Measurements from ENCODE around the gene LRRC4C. TPM values are rescaled to one million over a fixed set of nuclear protein-coding genes. Genes with fewer than 3 reads are reported as not detected.

Gene LRRC4C
- total RNA-seq, 1 donor from 2014 or later, result 2.7 TPM

GRCh38 chr11:41283191-41283930, 176.1 kb downstream of the LRRC4C start:
- Histone ChIP-seq H3K27me3 (no peaks in the 10 kb centered on the region), H3F3A (ENCODE audit: low read depth) (no peaks in the 10 kb centered on the region), H3K27ac (no peak overlapping the region), H3K4me3 (no peak overlapping the region), H3K4me2 (no peak overlapping the region), H3K9ac (no peak overlapping the region), H3K79me2 (ENCODE audit: low read depth) (no peaks in the 10 kb centered on the region), H3K36me3 (no peaks in the 10 kb centered on the region), H3K4me1 (peaks cover 25% of the 10 kb centered on the region), H3K9me3 (ENCODE audit: low read depth) (no peaks in the 10 kb centered on the region), H2AFZ (replicated peaks) (no peak overlapping the region), H4K20me1 (ENCODE audit: low read depth) (no peaks in the 10 kb centered on the region)
- Mint-ChIP-seq H3K27ac (peak overlapping the region; percentile 89), H3K4me3 (peak overlapping the region; percentile 22), H3K4me1 (peaks cover 46% of the 10 kb centered on the region), H3K27me3 (ENCODE audit: insufficient read depth, low read depth) (no peaks in the 10 kb centered on the region), H3K36me3 (no peaks in the 10 kb centered on the region), H3K9me3 (no peaks in the 10 kb centered on the region)
- DNase-seq (ENCODE audit: low spot score), result no peak
- no peak for TF ChIP-seq CTCF (IDR thresholded peaks at IDR 0.05)
- TF ChIP-seq EZH2 (IDR thresholded peaks at IDR 0.05), result no peak
- TF ChIP-seq EZH2phosphoT487 (IDR thresholded peaks at IDR 0.05), result no peak

GRCh38 chr11:41282395-41282794, 177.1 kb downstream of the LRRC4C start:
- Histone ChIP-seq H3K9me3 (ENCODE audit: low read depth) (no peaks in the 10 kb centered on the region), H3K27ac (no peak overlapping the region), H3K4me3 (no peak overlapping the region), H3F3A (ENCODE audit: low read depth) (no peaks in the 10 kb centered on the region), H3K4me1 (peaks cover 25% of the 10 kb centered on the region), H3K27me3 (no peaks in the 10 kb centered on the region), H2AFZ (replicated peaks) (peak overlapping the region; percentile 61), H3K4me2 (no peak overlapping the region), H3K9ac (no peak overlapping the region), H4K20me1 (ENCODE audit: low read depth) (no peaks in the 10 kb centered on the region), H3K36me3 (no peaks in the 10 kb centered on the region), H3K79me2 (ENCODE audit: low read depth) (no peaks in the 10 kb centered on the region)
- peak; percentile 2 for DNase-seq (ENCODE audit: low spot score)
- TF ChIP-seq CTCF (IDR thresholded peaks at IDR 0.05) (no peak), EZH2phosphoT487 (IDR thresholded peaks at IDR 0.05) (no peak), EZH2 (IDR thresholded peaks at IDR 0.05) (no peak)
- Mint-ChIP-seq H3K9me3 (no peaks in the 10 kb centered on the region), H3K4me1 (peaks cover 52% of the 10 kb centered on the region), H3K4me3 (no peak overlapping the region), H3K27ac (peak overlapping the region; percentile 38), H3K27me3 (ENCODE audit: insufficient read depth, low read depth) (no peaks in the 10 kb centered on the region), H3K36me3 (no peaks in the 10 kb centered on the region)

- Histone ChIP-seq H2AFZ (replicated peaks) (no peak overlapping the region), H3K9ac (no peak overlapping the region), H3K27ac (no peak overlapping the region), H3K4me2 (no peak overlapping the region), H3K9me3 (ENCODE audit: low read depth) (no peaks in the 10 kb centered on the region), H3K4me1 (peaks cover 25% of the 10 kb centered on the region), H3K36me3 (no peaks in the 10 kb centered on the region), H3K79me2 (ENCODE audit: low read depth) (no peaks in the 10 kb centered on the region), H4K20me1 (ENCODE audit: low read depth) (no peaks in the 10 kb centered on the region), H3K27me3 (no peaks in the 10 kb centered on the region), H3F3A (ENCODE audit: low read depth) (no peaks in the 10 kb centered on the region), H3K4me3 (no peak overlapping the region)
- TF ChIP-seq CTCF (IDR thresholded peaks at IDR 0.05), result no peak
- TF ChIP-seq EZH2 (IDR thresholded peaks at IDR 0.05), result no peak
- no peak for TF ChIP-seq EZH2phosphoT487 (IDR thresholded peaks at IDR 0.05)
- peaks cover 58% of the 10 kb centered on the region for H3K4me1 Mint-ChIP-seq
- DNase-seq (ENCODE audit: low spot score), result no peak
- peak overlapping the region; percentile 40 for H3K27ac Mint-ChIP-seq
- H3K27me3 Mint-ChIP-seq (ENCODE audit: insufficient read depth, low read depth), result no peaks in the 10 kb centered on the region
- H3K36me3 Mint-ChIP-seq, result no peaks in the 10 kb centered on the region
- no peak overlapping the region for H3K4me3 Mint-ChIP-seq
- no peaks in the 10 kb centered on the region for H3K9me3 Mint-ChIP-seq
Observed at GRCh38 chr11:41281131-41281742, 178.2 kb downstream of the LRRC4C start.
